HG02870 (cell line): ENCODE data around the gene AGBL1.

Experiments
- ATAC-seq: cut with Tn5 transposase; IDR thresholded peaks from one replicate; pipeline ENCODE4 v1.9.1; 2021; ENCODE audit warnings: mild to moderate bottlenecking, moderate library complexity; ENCODE audit not compliant: unreplicated experiment

AGBL1 gene

GRCh38 chr15:86570738-86571137 lies 491.1 kb downstream of the AGBL1 start:
- no peak for ATAC-seq

DNA sequence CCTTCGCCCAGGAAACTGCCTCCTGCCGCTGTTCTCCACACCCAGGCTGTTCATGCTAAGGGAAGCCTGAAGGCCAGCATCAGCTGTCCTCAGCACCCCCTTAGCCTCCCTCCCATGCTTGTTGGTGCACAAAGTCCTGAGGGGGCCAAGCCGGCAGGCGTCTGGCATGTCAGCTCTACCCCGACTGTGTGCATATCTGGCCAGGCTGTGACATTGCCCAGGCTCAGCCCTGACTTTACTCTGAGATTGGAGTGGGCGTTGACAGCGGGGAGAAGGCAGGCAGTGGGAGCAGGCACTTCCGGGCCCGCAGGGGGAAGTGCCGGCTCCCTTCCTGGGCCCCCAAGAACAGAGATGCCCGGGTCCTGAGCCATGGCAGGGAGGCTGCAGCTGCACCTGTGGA lies 492.2 kb downstream of the AGBL1 start:
- ATAC-seq, result no peak

DNA sequence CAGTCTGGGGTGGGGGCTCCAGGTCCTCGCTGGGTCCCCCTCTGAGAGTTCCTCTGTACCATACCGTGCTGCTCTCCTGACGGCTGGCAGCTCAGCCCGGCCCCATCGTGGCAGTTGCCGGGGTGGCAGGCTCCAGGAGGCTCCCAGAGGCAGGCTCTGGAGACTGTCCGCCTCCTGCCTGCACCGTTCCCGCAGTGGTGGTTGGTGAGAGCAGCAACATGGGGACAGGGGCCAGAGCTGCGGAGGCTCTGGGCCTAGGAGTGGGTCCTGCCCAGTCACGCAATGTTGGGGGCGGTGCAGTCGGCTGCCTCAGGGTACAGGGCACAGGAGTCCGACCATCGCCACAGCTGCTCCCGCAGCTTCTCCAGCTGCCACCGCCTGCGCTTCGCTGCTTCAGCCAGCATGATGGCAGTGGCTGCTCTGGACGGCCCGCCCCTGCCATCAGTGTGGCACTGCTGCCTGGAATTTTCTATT lies 492.7 kb downstream of the AGBL1 start:
- ATAC-seq, result no peak

GRCh38 chr15:86573476-86573875 lies 493.8 kb downstream of the AGBL1 start:
- ATAC-seq, result no peak

DNA sequence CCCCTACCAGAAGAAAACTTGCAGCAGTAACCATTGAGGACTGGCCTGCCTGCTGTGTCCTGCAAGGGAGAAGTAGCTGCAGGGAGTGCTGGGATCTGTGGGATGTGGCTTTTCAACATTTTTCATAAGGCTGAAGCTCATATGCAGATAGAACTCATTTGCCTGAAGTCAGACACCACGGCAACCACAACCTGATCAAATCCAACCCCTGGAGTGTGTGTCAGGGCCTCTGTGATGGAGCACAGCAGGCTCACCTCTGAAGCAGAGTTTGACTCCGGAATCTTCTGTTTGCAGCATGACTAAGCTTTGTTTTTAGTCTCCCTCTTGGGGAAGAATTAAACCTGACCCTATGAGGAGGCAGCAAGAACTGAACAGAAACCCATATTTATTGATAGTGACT lies 508.7 kb downstream of the AGBL1 start:
- no peak for ATAC-seq

DNA sequence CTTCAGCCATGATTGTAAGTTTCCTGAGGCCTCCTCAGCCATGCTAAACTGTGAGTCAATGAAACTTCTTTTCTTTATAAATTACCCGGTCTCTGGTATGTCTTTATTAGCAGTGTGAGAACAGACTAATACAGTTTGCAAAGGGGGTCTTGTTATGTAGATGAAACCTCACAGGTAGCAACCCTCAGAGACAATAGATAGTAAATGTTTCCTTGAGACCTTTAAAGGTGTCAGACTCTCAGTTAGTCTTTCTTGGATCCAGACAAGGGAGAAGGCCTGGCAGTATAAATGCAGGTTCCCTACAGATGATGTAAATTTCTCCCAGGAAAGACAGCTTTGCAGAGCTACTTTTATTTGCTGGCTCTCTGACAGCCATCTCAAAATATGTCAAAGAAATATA lies 510.8 kb downstream of the AGBL1 start:
- ATAC-seq, result no peak

DNA sequence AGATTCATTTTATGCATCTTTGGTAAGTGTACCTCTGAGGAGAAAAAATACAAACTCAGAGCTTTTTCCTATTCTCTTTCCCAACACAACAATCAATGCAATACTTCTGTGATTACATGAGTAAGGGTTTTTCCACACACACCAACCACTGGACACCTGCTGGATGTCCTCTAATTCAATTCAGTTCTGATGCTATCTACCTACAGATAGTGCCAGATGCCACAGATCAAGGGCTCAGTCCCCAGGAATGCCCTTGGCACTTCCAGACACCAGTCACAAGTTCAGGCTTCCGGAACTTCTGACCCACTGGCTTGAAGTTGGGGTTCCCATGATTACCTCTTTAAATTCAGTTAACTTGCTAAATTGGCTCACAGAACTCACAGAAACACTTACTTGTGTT lies 511.5 kb downstream of the AGBL1 start:
- ATAC-seq, result no peak

GRCh38 chr15:86591994-86592735 lies 512.5 kb downstream of the AGBL1 start:
- ATAC-seq, result no peak

- no peak for ATAC-seq
Measured at GRCh38 chr15:86595741-86596140, 516.1 kb downstream of the AGBL1 start.

DNA sequence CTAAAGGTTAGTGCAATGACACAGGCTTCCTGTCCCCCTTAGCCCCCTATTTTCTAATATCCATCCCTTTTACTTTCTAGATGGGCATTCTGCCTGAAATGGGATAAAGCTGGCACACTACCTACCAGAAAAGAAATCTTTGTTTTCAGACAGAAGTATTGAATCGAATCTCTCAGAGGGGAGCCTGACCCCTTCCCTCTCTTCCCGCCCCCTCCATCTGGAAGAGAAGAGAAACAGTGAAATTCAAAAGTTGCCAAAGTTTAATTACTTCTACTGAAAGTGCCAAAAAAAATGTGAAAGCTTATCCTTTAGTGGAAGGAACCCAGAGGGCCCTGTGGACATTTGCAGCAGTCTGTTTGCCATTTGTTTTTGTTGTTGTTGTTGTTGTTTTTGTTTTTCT lies 523.8 kb downstream of the AGBL1 start:
- ATAC-seq, result no peak

DNA sequence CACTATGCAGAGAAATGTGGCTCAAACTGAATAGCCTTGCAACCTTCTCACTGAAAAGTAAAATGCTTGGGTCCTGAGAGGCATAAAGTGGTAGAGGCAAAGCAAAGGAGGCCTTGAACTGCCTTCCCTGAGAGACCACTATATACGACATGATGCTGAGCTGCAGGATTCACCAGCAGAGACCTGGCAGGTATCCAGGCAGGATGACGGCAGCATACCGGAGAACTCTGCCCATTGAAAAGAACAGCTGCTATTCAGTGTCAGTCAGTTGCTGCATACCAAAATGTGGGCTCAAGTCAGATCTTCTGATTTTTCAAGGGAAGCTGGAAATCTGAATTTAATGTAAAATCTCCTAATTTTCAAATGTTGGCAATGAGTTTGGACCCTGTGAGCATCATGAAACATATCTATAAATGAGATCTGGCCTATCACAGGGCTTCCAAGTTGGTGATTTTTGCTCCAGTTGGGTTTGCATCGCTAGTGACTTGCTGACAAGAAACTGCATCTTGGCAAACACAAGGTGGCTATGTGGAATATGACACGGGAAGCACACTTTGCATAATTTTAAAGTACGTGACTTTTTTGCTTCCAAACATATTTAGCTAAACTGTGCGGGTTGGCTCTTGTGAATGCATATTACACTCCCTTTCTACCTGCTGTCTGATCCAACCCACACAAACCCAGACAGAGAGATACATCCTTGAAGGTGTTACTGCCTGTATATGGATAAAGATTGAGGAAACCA lies 529.0 kb downstream of the AGBL1 start:
- ATAC-seq, result no peak

GRCh38 chr15:86609275-86609674 lies 529.6 kb downstream of the AGBL1 start:
- no peak for ATAC-seq

GRCh38 chr15:86610038-86610437 lies 530.4 kb downstream of the AGBL1 start:
- no peak for ATAC-seq

GRCh38 chr15:86611417-86612040 lies 531.9 kb downstream of the AGBL1 start:
- ATAC-seq, result no peak

- no peak for ATAC-seq
Measured at GRCh38 chr15:86615411-86615810, 535.7 kb downstream of the AGBL1 start.

DNA sequence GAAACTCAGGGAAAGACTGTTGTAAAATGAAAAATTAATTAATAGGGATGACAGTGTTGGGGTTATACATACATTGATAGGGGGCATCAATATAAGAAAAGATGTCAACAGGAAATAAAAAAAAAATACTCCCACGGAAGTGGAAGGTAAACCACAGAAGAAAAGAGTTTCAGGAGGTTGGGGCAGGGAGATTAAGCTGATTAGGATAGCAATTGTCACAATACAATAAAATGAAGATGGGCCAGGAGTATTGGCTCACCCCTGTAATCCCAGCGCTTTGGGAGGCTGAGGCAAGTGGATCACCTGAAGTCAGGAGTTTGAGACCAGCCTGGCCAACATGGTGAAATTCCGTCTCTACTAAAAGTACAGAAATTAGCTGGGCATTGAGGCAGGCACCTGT lies 536.1 kb downstream of the AGBL1 start:
- ATAC-seq, result no peak

DNA sequence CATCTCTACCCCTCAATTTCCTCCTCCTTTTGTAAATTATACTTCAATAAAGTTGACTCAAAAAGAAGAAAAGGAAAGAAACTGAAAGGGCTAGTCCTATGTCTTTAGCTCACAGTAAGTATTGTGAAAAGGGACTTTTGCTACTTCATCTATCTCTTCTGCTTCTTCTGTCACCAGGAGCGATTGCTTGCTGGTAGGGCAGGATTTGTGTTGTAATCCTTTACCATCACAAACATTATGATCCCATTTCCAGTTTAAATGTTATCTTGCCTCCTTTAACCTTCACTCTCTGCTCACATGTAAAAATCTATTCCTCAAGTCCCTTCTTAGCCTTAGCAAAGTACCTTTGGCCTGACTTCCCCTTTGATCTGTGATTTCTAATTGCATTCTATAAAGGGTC lies 537.1 kb downstream of the AGBL1 start:
- no peak for ATAC-seq

DNA sequence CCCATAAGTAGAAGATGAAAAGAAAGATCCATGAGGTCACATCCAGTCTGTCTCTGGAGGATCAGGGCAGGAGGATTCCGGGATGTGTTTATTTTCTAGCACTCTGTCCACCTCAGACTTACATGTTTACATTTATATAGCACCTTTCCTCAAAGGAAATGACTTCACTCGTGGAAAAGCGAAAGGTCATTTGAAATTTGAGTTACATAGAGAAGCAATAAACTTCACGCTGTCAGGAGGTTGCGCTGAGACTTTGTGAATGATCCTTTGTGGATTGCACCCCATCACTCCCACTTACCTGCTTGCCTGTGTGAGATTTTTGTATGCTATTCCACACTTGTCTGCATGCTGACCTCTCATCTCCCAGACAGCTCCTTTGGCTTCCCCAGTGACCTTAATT lies 540.5 kb downstream of the AGBL1 start:
- no peak for ATAC-seq

DNA sequence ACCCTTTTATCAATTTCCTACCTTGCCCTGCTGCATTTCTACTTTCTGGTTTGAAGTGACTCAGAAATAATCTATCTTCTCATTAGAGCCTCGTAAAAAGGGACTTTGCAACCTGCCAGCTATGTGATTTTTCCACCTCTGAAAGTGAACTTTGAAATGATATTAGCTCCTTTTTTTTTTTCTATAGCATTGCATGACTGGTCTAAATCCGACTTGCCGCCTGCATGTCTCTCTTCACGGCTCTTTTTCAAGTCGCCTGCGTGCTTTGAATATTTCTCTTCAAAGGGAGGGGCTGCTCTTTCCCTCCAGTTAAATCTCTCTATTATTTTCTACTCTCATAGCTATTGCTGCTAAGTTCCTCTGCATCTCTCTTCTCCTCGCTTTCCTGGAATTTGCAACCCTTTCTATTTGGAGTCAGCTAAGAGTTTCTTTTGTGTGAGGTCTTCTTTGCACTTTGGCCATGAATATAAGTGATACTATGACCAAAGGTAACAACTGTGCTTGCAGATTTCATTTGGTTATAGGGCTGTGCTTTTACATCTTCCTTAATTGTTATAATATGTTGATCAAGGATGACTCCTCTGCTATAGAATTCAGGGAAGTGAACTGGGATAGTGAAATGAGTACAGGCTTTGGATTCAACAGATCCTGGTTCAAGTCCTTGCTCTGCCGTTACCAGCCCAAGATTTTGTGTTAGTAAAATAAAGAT lies 541.1 kb downstream of the AGBL1 start:
- ATAC-seq, result no peak

DNA sequence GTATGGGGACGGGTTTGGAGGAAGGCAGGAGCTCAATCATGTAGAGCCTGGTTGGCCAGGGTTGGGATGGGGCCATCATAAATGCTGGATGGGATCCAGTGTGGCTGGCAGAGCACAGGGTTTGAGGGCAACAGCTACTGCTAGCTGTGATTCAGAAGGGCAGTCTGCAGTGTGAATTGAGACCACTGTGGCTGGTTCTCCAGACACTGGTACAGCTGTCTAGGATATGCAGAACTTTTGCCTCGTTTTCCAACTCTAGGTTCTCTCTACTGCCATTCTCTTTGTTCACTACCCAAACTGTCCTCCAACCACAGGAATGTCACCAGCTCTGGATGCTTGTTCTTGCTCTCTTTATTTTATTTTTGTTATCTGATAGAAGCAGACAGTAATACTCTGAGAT lies 543.6 kb downstream of the AGBL1 start:
- no peak for ATAC-seq

GRCh38 chr15:86624261-86625036 lies 544.8 kb downstream of the AGBL1 start:
- no peak for ATAC-seq
